ENCODE data around the gene MUC12. TPM values are rescaled to one million over a fixed set of nuclear protein-coding genes. Genes with fewer than 3 reads are reported as not detected.

The MUC12 gene
- total RNA-seq, 4 donors from 2014 or later = 0.54 to 15.1 TPM; not detected in 2

DNA sequence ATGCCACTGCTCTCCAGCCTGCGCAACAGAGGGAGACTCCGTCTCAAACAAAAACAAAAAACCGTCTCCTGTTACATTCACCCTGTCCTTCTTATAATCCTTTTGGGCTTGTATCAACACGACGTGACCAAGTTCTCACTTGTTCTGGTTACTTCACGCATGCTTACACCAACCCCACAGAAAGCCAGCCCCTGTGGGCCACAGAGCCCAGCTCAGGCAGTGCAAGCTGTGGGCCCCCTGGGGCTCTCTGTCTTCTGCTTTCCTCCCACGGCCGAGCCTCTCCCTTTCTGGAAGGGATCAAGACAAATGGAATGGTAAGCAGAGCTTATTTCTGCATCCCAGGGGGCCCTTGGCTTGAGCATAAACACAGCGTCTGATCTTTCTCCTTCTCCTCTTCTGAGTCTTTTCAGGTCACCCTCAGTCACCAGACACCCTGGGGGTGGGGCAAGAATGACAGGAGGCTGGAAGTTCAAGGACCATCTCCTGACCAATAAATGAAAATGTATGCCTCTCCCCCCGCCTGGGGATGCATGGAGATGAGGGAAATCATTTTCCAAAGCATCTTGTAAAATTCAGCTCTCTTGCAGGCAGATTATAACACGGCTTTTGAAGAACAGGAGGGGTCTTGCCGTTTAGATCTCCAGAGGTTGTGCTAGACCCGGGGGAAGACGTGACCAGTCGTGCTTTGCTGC, 96.9 kb downstream of the MUC12 start:
- H3K4me1 ChIP-seq = no peaks in the 10 kb centered on the region
- H3K9me3 ChIP-seq = no peaks in the 10 kb centered on the region
- TF ChIP-seq POLR2AphosphoS5 (IDR thresholded peaks at IDR 0.05) = no peak
- TF ChIP-seq, protein P1, sequence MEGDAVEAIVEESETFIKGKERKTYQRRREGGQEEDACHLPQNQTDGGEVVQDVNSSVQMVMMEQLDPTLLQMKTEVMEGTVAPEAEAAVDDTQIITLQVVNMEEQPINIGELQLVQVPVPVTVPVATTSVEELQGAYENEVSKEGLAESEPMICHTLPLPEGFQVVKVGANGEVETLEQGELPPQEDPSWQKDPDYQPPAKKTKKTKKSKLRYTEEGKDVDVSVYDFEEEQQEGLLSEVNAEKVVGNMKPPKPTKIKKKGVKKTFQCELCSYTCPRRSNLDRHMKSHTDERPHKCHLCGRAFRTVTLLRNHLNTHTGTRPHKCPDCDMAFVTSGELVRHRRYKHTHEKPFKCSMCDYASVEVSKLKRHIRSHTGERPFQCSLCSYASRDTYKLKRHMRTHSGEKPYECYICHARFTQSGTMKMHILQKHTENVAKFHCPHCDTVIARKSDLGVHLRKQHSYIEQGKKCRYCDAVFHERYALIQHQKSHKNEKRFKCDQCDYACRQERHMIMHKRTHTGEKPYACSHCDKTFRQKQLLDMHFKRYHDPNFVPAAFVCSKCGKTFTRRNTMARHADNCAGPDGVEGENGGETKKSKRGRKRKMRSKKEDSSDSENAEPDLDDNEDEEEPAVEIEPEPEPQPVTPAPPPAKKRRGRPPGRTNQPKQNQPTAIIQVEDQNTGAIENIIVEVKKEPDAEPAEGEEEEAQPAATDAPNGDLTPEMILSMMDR (IDR thresholded peaks at IDR 0.05) = no peak
- no peak for TF ChIP-seq POLR2A (IDR thresholded peaks at IDR 0.05)
- TF ChIP-seq EP300 (IDR thresholded peaks at IDR 0.05) = no peak
- no peak overlapping the region for H3K27ac ChIP-seq
- no peaks in the 10 kb centered on the region for H3K36me3 ChIP-seq
- H3K4me3 ChIP-seq = no peak overlapping the region
- 14 to 28% methylated on average over 5 to 11 of the region's 15 CpGs for WGBS, 2 donors (ENCODE audit: low coverage in 1 of 2)
- no peak for ATAC-seq
- H3K27me3 ChIP-seq = peaks cover 87% of the 10 kb centered on the region

DNA sequence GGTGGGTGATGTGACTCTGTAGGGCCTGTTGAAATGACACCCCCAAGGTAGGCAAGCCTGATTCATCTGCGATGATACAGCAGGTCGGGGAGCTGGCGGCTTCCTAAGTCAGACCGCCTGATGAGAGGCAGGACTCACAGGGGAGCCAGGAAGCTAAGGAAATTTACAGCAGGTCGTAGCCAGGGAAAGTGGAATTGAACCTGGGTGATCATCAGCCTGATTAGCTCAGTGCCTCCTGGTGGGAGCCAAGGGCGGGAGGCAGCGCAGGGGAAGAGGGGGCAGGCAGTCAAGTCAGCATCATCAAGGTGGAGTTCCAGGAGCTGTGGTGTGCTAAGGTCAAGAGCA, 97.4 kb downstream of the MUC12 start:
- Histone ChIP-seq H3K27me3 (peaks cover 82% of the 10 kb centered on the region), H3K9me3 (no peaks in the 10 kb centered on the region), H3K36me3 (no peaks in the 10 kb centered on the region), H3K4me1 (no peaks in the 10 kb centered on the region), H3K27ac (no peak overlapping the region), H3K4me3 (no peak overlapping the region)
- 66% methylated on average over 3 of the region's 7 CpGs; no CpG with 5 or more reads in 1 of the 2 donors for WGBS, 2 donors (ENCODE audit: low coverage in 1 of 2)
- ATAC-seq = no peak
- TF ChIP-seq POLR2AphosphoS5 (IDR thresholded peaks at IDR 0.05) = no peak
- no peak for TF ChIP-seq EP300 (IDR thresholded peaks at IDR 0.05)
- TF ChIP-seq, protein P1 (IDR thresholded peaks at IDR 0.05) = no peak

DNA sequence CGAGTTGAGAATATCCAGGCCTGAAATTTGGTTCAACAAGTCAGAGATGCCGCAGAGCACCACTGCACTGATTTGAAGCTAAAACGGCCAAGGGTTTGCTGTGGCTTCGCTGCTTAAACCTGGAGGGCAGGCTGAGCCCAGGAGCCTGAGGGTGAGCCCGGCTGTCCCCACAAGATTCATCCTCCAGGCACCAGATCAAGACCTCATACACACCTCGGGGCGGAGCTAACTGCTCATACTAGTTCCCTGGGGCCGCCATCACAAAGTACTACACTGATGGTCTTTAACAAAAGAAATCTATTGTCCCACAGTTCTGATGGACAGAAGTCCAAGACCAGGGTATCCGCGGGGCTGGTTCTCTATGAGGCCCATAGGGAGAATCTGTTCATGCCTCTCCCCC, 99.0 kb downstream of the MUC12 start:
- Histone ChIP-seq H3K27ac (no peak overlapping the region), H3K27me3 (peaks cover 77% of the 10 kb centered on the region), H3K4me3 (no peak overlapping the region), H3K36me3 (no peaks in the 10 kb centered on the region), H3K9me3 (no peaks in the 10 kb centered on the region), H3K4me1 (no peaks in the 10 kb centered on the region)
- ATAC-seq = no peak
- WGBS, 2 donors (ENCODE audit: low coverage in 1 of 2) = 83 to 86% methylated on average over 4 of the region's 10 CpGs
- TF ChIP-seq, protein P1 (IDR thresholded peaks at IDR 0.05) = no peak
- TF ChIP-seq POLR2AphosphoS5 (IDR thresholded peaks at IDR 0.05) = no peak
- TF ChIP-seq POLR2A (IDR thresholded peaks at IDR 0.05) = no peak
- no peak for TF ChIP-seq EP300 (IDR thresholded peaks at IDR 0.05)

Small RNAs within 50 kb of the gene (small RNA-seq; reads per million reads assigned to genes)
- 0 reads per million in 4 donors for gene RPS29P15

Other genes with a start within 250 kb of the MUC12 start
- not detected for gene EPO, start 249.1 kb upstream of the MUC12 start, total RNA-seq
- not detected for gene ZAN, start 236.0 kb upstream of the MUC12 start, total RNA-seq
- 10 to 100 TPM; 19.0 to 55.6 (median 41.5) TPM for gene EPHB4, start 142.0 kb upstream of the MUC12 start, total RNA-seq
- gene SLC12A9, start 116.9 kb upstream of the MUC12 start, total RNA-seq = 10 to 100 TPM; 11.2 to 32.9 (median 20.2) TPM
- 10 to 100 TPM; 71.9 to 94.3 (median 89.5) TPM for gene TRIP6, start 102.2 kb upstream of the MUC12 start, total RNA-seq
- 10 to 100 TPM; 47.5 to 73.4 (median 57.0) TPM for gene SRRT, start 94.5 kb upstream of the MUC12 start, total RNA-seq
- gene UFSP1, start 79.8 kb upstream of the MUC12 start, total RNA-seq = 1 to 10 TPM; 5.4 to 9.2 (median 7.7) TPM
- gene ACHE, start 73.7 kb upstream of the MUC12 start, total RNA-seq = 1 to 10 TPM in 3 of 4 donors, under 1 TPM in 1; 0.62 to 3.6 (median 1.1) TPM
- under 1 TPM in 1 of 4 donors, not detected in 3; 0.31 TPM for gene MUC3A, start 20.0 kb upstream of the MUC12 start, total RNA-seq
- gene MUC17, start 50.5 kb downstream of the MUC12 start, total RNA-seq = under 1 TPM in 1 of 4 donors, not detected in 3; 0.08 TPM
- gene TRIM56, start 115.9 kb downstream of the MUC12 start, total RNA-seq = 10 to 100 TPM; 15.0 to 26.4 (median 23.0) TPM
- 10 to 100 TPM in 3 of 4 donors, 1 to 10 TPM in 1; 5.4 to 75.3 (median 19.6) TPM for gene SERPINE1, start 157.5 kb downstream of the MUC12 start, total RNA-seq
- 10 to 100 TPM; 21.9 to 69.5 (median 34.3) TPM for gene AP1S1, start 184.9 kb downstream of the MUC12 start, total RNA-seq
- gene VGF, start 196.0 kb downstream of the MUC12 start, total RNA-seq = under 1 TPM in 2 of 4 donors, not detected in 2; 0.25 to 0.27 TPM
- gene NAT16, start 210.7 kb downstream of the MUC12 start, total RNA-seq = not detected
- not detected for gene MOGAT3, start 231.5 kb downstream of the MUC12 start, total RNA-seq
- 10 to 100 TPM; 35.0 to 51.3 (median 43.6) TPM for gene PLOD3, start 248.0 kb downstream of the MUC12 start, total RNA-seq
- gene ZNHIT1, start 248.6 kb downstream of the MUC12 start, total RNA-seq = 10 to 100 TPM; 76.2 to 97.8 (median 88.6) TPM

Data from gastroesophageal sphincter (tissue), 4 donors.